HEK293 (cell line): ENCODE data around the gene PIGM.

Source experiments
- OSR2 ChIP-seq: fragments of 450-650 bp; formaldehyde crosslinking; IDR thresholded peaks from 2 replicates; pipeline ENCODE4 v1.5.1; 2016; ENCODE audit warnings: missing biosample characterization, missing genetic modification characterization
- SP2 ChIP-seq: fragments of 450-650 bp; formaldehyde crosslinking; IDR thresholded peaks from 2 replicates; pipeline ENCODE4 v1.5.1; 2016; ENCODE audit warnings: missing biosample characterization, missing genetic modification characterization
- ZNF146 ChIP-seq: fragments of 450-650 bp; formaldehyde crosslinking; IDR thresholded peaks from 2 replicates; pipeline ENCODE4 v1.5.1; 2016; ENCODE audit warnings: missing biosample characterization, missing genetic modification characterization
- ZNF24 ChIP-seq: fragments of 450-650 bp; formaldehyde crosslinking; IDR thresholded peaks from 2 replicates; pipeline ENCODE4 v1.5.1; 2016; ENCODE audit warnings: missing biosample characterization, missing genetic modification characterization
- ZNF404 ChIP-seq: fragments of 450-650 bp; formaldehyde crosslinking; IDR thresholded peaks from 2 replicates; pipeline ENCODE4 v1.5.1; 2017; ENCODE audit warnings: missing biosample characterization, missing genetic modification characterization
- ZNF488 ChIP-seq: fragments of 450-650 bp; formaldehyde crosslinking; IDR thresholded peaks from 2 replicates; pipeline ENCODE4 v1.5.1; 2016; ENCODE audit warnings: missing biosample characterization, missing genetic modification characterization
- ZNF549 ChIP-seq: fragments of 450-650 bp; IDR thresholded peaks from 2 replicates; pipeline ENCODE4 v1.5.1; 2018; ENCODE audit warnings: missing biosample characterization, missing genetic modification characterization, mild to moderate bottlenecking, inconsistent platforms, moderate library complexity
- ZNF561 ChIP-seq: fragments of 450-650 bp; IDR thresholded peaks from 2 replicates; pipeline ENCODE4 v1.5.1; 2018; ENCODE audit warnings: missing biosample characterization, missing genetic modification characterization, borderline replicate concordance
- TF ChIP-seq, protein P1 (sequence below): fragments of 450-650 bp; formaldehyde crosslinking; IDR thresholded peaks from 2 replicates; pipeline ENCODE4 v1.5.1; 2016; ENCODE audit warnings: missing biosample characterization, missing genetic modification characterization
- TF ChIP-seq, protein P2 (sequence below): fragments of 450-650 bp; formaldehyde crosslinking; IDR thresholded peaks from 2 replicates; pipeline ENCODE4 v1.5.1; 2016; ENCODE audit warnings: missing biosample characterization, missing genetic modification characterization
- TF ChIP-seq, protein P3 (sequence below): fragments of 450-650 bp; formaldehyde crosslinking; IDR thresholded peaks from 2 replicates; pipeline ENCODE4 v1.5.1; 2016; ENCODE audit warnings: missing biosample characterization, missing genetic modification characterization

DNA sequence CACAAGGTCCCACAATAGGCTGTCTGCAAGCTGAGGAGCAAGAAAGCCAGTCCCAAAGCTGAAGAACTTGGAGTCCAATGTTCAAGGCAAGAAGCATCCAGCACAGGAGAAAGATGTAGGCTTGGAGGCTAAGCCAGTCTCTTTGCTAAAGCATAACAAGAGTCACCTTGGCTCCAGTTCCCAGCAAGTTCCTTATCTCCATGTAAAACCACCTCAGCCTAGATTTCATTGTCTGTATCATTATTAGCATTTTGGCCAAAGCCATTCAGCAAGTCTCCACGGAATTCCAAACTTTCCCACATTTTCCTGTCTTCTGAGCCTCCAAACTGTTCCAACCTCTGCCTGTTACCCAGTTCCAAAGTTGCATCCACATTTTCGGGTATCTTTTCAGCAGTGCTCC, 36.9 kb downstream of the PIGM start:
- no peak for TF ChIP-seq ZNF24
- no peak for TF ChIP-seq ZNF146 (tag by site-specific recombination)
- TF ChIP-seq, protein P1, sequence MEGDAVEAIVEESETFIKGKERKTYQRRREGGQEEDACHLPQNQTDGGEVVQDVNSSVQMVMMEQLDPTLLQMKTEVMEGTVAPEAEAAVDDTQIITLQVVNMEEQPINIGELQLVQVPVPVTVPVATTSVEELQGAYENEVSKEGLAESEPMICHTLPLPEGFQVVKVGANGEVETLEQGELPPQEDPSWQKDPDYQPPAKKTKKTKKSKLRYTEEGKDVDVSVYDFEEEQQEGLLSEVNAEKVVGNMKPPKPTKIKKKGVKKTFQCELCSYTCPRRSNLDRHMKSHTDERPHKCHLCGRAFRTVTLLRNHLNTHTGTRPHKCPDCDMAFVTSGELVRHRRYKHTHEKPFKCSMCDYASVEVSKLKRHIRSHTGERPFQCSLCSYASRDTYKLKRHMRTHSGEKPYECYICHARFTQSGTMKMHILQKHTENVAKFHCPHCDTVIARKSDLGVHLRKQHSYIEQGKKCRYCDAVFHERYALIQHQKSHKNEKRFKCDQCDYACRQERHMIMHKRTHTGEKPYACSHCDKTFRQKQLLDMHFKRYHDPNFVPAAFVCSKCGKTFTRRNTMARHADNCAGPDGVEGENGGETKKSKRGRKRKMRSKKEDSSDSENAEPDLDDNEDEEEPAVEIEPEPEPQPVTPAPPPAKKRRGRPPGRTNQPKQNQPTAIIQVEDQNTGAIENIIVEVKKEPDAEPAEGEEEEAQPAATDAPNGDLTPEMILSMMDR (tag by site-specific recombination) = no peak
- TF ChIP-seq SP2 = no peak
- TF ChIP-seq ZNF488 (tag by site-specific recombination) = no peak
- no peak for TF ChIP-seq ZNF561
- TF ChIP-seq, protein P2, sequence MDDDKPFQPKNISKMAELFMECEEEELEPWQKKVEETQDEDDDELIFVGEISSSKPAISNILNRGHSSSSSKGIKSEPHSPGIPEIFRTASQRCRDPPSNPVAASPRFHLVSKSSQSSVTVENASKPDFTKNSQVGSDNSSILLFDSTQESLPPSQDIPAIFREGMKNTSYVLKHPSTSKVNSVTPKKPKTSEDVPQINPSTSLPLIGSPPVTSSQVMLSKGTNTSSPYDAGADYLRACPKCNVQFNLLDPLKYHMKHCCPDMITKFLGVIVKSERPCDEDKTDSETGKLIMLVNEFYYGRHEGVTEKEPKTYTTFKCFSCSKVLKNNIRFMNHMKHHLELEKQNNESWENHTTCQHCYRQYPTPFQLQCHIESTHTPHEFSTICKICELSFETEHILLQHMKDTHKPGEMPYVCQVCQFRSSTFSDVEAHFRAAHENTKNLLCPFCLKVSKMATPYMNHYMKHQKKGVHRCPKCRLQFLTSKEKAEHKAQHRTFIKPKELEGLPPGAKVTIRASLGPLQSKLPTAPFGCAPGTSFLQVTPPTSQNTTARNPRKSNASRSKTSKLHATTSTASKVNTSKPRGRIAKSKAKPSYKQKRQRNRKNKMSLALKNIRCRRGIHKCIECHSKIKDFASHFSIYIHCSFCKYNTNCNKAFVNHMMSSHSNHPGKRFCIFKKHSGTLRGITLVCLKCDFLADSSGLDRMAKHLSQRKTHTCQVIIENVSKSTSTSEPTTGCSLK (tag by site-specific recombination) = no peak
- TF ChIP-seq, protein P3, sequence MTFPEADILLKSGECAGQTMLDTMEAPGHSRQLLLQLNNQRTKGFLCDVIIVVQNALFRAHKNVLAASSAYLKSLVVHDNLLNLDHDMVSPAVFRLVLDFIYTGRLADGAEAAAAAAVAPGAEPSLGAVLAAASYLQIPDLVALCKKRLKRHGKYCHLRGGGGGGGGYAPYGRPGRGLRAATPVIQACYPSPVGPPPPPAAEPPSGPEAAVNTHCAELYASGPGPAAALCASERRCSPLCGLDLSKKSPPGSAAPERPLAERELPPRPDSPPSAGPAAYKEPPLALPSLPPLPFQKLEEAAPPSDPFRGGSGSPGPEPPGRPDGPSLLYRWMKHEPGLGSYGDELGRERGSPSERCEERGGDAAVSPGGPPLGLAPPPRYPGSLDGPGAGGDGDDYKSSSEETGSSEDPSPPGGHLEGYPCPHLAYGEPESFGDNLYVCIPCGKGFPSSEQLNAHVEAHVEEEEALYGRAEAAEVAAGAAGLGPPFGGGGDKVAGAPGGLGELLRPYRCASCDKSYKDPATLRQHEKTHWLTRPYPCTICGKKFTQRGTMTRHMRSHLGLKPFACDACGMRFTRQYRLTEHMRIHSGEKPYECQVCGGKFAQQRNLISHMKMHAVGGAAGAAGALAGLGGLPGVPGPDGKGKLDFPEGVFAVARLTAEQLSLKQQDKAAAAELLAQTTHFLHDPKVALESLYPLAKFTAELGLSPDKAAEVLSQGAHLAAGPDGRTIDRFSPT (tag by site-specific recombination) = no peak
- no peak for TF ChIP-seq ZNF549 (tag by site-specific recombination)
- TF ChIP-seq OSR2 (tag by site-specific recombination) = no peak
- TF ChIP-seq ZNF404 (tag by site-specific recombination) = no peak
